Measurements from ENCODE around the gene ELP5. TPM values are rescaled to one million over a fixed set of nuclear protein-coding genes. Genes with fewer than 3 reads are reported as not detected.
"Not testable (repeated sequence)": the region's sequence is repeated elsewhere in the genome, so short reads cannot be mapped to it uniquely, and the experiment has no call there.

The ELP5 gene
- total RNA-seq, 1 experiment from 2014 or later = 30.0 TPM

DNA sequence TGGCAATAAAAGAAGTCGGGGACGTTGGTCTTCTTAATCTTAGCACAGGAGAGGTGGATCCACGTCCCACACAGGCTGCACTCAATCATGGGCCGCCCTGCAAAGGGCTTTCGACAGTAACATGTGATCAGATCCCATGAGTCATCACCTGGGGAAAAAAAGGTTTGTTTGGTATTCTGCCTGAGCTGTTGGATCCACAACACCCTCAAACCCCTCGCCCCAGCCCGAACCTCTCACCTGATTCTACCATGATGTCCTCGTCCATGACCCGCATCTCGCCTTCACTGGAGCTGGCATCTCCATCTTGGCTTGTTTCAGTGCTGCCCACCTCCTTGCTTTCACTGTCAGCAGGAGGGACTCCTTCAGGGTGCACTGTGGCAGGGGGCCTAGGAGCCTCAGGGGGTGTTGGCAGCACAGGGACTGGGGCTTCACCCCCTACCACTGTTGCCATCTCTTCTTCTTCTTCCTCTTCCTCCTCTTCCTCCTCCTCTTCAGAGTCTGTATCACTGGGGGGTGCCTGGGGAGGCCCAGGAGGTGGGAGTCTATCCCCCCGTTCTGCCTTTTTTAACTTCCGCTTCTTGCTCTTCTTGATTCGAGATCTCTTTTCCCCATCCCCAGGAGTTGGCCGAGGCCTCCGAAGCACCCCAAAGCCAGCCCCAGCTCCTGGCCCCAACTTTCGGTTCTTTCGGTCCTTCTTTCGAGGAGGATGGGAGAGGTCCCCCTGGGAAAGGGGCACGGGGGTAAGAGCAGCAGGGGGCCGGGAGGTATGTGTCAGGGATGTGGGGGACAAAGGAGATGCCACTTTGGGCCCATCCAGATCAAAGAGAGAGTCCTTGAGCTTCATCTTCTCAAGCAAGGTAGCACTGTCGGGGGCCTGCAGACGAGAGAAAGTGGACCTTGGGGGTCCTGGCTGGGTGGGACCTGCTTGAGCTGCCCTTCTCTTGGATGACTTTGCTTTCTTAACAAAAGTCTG, 16.0 kb upstream of the ELP5 start:
- DNase-seq (ENCODE audit: low spot score) = no peak

GRCh38 chr17:7236808-7237207, 15.2 kb upstream of the ELP5 start:
- no peak for DNase-seq (ENCODE audit: low spot score)

- DNase-seq (ENCODE audit: low spot score) = no peak
Measured at GRCh38 chr17:7237266-7237760, 14.7 kb upstream of the ELP5 start.

- DNase-seq (ENCODE audit: low spot score) = no peak
Measured at GRCh38 chr17:7237761-7238419, 14.1 kb upstream of the ELP5 start.

GRCh38 chr17:7238420-7239090, 13.5 kb upstream of the ELP5 start:
- no peak for DNase-seq (ENCODE audit: low spot score)

DNA sequence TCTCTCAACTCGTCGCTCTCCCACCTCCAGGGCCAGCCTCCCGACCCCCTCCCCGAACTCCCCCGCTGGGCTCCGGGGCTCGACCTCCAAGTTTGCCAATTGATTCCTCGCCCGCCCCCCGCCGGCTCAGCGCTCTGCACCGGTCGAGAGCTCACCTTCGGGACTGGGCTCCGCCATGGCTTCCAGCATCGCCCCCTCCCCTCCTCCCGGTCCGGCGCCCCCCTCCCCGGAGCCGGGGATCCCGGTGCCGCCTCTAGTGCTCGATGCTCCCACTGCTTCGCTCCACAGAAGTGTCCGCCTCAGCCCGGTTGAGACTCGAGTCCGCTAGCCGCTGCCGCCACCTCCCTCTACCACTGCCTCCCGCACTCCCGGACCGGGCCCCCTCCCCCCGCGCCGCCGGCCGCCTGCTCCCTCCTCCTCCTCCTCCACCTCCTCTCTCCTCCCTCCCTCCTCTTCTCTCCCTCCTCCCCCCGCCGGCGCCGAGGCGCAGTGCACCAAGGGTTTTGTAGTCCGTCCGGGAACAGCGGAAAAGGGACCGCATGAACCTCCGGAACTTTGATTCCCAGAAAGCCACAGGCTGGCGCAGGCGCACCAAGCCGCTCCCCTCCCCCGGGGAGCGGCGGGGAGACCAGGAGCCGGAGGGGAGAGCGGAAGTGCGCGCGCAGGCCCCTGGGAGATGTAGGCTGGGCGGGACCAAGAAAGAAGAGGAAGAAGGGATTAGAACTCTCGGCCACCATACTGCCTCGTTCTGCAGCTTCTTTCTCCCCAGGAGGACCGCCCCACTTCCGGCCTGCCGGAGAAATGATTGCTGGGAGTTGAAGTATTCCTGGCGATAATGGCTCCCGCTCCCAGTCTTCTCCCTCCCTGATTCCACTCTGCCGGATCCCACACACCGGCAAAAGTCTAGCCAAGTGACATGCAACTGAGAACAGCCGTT, 12.7 kb upstream of the ELP5 start, which contains the start of gene PHF23:
TSS of gene PHF23 (minus strand) at position 367 of the 937 bp plus-strand sequence. CDS start at position 189, 178 bp downstream.
- peak; percentile 96 for DNase-seq (ENCODE audit: low spot score)

DNA sequence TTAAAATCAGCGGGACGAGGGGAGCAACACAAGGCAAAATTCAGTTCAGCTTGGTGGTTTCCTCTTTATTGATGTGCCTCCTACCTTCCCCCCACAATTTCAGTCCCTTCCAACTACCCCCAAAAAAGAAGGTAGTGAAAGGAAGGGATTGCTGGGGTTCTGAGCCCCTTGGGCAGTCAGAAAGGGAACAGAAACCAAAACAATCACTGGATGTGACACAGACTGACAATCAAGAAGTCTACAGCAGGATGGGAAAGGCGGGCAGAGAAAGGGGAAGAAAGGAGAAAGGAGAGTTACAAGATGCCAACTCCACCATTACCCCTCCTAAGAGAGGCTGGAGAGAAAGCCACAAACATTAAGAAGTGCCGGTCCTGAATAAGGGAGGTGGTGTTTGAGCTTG, 11.6 kb upstream of the ELP5 start:
- no peak for DNase-seq (ENCODE audit: low spot score)

GRCh38 chr17:7241090-7241733, 10.8 kb upstream of the ELP5 start:
- DNase-seq (ENCODE audit: low spot score) = no peak

GRCh38 chr17:7241783-7242716, 10.0 kb upstream of the ELP5 start, which contains the start of gene GABARAP:
Gene GABARAP, minus strand, starts transcription at chr17:7242449. Its CDS starts 119 bp downstream, at chr17:7242330.
- peak; percentile 82 for DNase-seq (ENCODE audit: low spot score)

DNA sequence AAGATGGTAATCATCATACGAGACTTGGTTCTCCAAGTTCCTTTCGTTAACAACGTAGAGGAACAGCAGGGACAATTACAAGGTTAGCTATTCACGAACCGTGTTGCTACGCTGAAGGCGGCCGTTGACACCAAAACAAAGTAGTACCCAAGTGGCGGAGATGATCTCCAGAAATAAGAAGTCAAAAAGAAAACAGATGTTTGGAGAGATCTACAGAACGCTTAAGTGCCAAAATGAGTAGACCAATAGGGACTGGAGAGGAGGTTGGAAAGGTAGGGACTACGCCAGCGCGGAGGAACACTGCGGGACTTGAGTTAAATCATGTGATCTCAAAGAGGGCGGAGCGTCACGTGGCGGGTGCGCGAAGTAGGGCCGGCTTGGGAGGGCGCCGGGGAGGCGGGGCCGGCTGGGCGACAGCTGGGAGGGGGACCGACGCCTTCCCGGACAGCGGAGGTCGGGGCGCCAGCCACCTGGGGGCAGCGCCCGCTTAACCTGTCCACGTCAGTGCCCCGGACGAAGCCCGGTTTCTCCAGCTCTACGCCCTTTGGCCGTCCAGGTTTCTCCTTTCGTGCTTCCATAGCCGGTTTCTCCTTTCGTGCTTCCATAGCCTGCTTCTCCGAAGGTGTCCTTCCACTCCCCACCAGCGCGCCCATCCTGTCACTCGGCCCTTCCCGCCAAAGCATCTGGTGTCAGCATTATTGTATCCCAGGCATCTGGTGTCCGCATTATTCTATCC, 9.1 kb upstream of the ELP5 start:
- peak; percentile 85 for DNase-seq (ENCODE audit: low spot score)

- DNase-seq (ENCODE audit: low spot score) = no peak
Measured at GRCh38 chr17:7243453-7243729, 8.6 kb upstream of the ELP5 start.

DNA sequence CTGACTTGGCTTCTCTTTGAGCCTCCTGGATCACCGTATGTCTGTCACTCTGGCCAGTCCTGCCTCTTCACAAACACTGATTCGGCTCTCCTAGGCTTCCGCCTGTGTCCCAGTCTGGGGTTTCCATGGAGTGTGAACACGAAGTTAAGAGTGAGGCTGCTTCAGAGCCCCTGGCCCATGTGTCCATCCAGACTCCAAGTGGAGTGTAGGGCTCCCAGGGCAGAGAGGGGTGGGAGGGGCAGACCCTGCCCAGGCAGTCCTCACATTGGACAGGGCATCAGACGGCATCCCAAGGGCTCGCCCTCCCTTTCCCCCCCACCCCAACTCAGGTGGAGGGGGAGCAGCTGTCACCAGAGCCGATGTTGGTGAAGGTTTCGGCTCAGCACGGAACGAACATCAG, 8.2 kb upstream of the ELP5 start:
- not testable (repeated sequence) for DNase-seq (ENCODE audit: low spot score)

- no peak for DNase-seq (ENCODE audit: low spot score)
Measured at GRCh38 chr17:7246779-7247178, 5.2 kb upstream of the ELP5 start.

GRCh38 chr17:7248796-7249195, 3.2 kb upstream of the ELP5 start:
- no peak for DNase-seq (ENCODE audit: low spot score)

DNA sequence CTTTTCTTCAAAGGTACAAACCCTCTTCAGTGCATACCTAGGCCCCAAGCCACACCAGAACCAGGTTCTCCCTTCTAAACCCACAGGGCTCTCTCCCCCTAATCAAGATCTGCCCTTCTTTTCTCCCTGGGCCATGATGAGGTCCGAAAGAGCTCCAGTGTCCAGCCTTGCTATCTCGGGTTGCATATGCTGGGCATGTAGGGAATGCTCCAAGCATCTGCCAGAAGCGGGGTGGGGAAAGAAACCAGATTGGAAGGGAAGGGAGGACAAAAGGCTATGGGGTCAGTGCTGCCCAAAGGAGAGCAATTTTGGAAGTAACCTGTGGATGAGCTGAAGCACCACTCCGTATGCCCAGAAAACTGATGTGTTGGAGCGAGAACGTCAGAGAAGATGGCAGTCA, 2.8 kb upstream of the ELP5 start:
- no peak for DNase-seq (ENCODE audit: low spot score)

- no peak for DNase-seq (ENCODE audit: low spot score)
Measured at GRCh38 chr17:7249830-7250229, 2.2 kb upstream of the ELP5 start.

GRCh38 chr17:7250695-7251627, 1.1 kb upstream of the ELP5 start:
- no peak for DNase-seq (ENCODE audit: low spot score)

All from H4 (cell line).